Measurements from ENCODE around the gene BTBD17. TPM values are rescaled to one million over a fixed set of nuclear protein-coding genes. Genes with fewer than 3 reads are reported as not detected.

The BTBD17 gene
- polyA plus RNA-seq, 2 of the 4 experiments (the other 2 are of a cell fraction) = not detected

- Histone ChIP-seq H3K9me3 (no peaks in the 10 kb centered on the region), H3K4me3 (no peak overlapping the region), H3K4me1 (peaks cover 5% of the 10 kb centered on the region; the same call in 2 of the 3 replicates), H3K4me2 (no peak overlapping the region), H3K27ac (peak overlapping the region in 1 of 2 experiments; percentile 42; a peak in 2 of 6 replicates)
- TF ChIP-seq POLR2A (IDR thresholded peaks at IDR 0.05; ENCODE audit: low read length) (no peak), RFX5 (IDR thresholded peaks at IDR 0.05) (no peak), REST (IDR thresholded peaks at IDR 0.05) (no peak)
- ATAC-seq = peak; percentile 41 to 49; a peak in 5 of 6 replicates
- WGBS (ENCODE audit: missing lambda C conversion rate) = 87% methylated on average over 7 of the region's 7 CpGs
- FAIRE-seq = no peak
- peak in 1 of 2 experiments; percentile 27 for DNase-seq (ENCODE audit: low read depth in 1 of 2, low spot score in 1 of 2)
- ChIA-PET POLR2A (no interaction called here), CTCF (interaction anchor here (0.6 to 11.3 kb wide), 13 partner anchors 8 to 737 kb away, joined by 3 to 127 read pairs (median 3); partner anchors contain the start of genes BTBD17 and GPR142)
Observed at GRCh38 chr17:74394977-74395376, 33.3 kb upstream of the BTBD17 start.

GRCh38 chr17:74394275-74394950 is 32.7 kb upstream of the BTBD17 start:
- DNase-seq (ENCODE audit: low read depth in 1 of 2, low spot score in 1 of 2) (no peak), ATAC-seq (no peak; a peak in 1 of 6 replicates), FAIRE-seq (no peak)
- Histone ChIP-seq H3K4me2 (no peak overlapping the region), H3K4me3 (no peak overlapping the region), H3K9me3 (no peaks in the 10 kb centered on the region), H3K4me1 (peaks cover 5% of the 10 kb centered on the region; the same call in 2 of the 3 replicates), H3K27ac (peak overlapping the region in 1 of 2 experiments; percentile 42; a peak in 2 of 6 replicates)
- WGBS (ENCODE audit: missing lambda C conversion rate) = 93% methylated on average over 10 of the region's 12 CpGs
- ChIA-PET CTCF (interaction anchor here (0.7 to 11.3 kb wide), 14 partner anchors 9 to 99 kb away, joined by 3 to 127 read pairs (median 4); partner anchors contain the start of genes BTBD17 and GPR142), POLR2A (no interaction called here)
- TF ChIP-seq CHD2 (IDR thresholded peaks at IDR 0.05; ENCODE audit: low read length, partially characterized antibody) (no peak), MYC (IDR thresholded peaks at IDR 0.05; ENCODE audit: borderline replicate concordance, low read length) (no peak), MAX (IDR thresholded peaks at IDR 0.05) (no peak), FOSL2 (IDR thresholded peaks at IDR 0.05) (no peak), FOSL2 (CRISPR knock-in tag; IDR thresholded peaks at IDR 0.05) (no peak), CHD4 (IDR thresholded peaks at IDR 0.05; ENCODE audit: borderline replicate concordance) (no peak), NPAS2 (CRISPR knock-in tag; IDR thresholded peaks at IDR 0.05; ENCODE audit: borderline replicate concordance) (no peak)

GRCh38 chr17:74393346-74393942 is 31.8 kb upstream of the BTBD17 start:
- Histone ChIP-seq H3K4me2 (no peak overlapping the region), H3K4me1 (peaks cover 5% of the 10 kb centered on the region; the same call in 2 of the 3 replicates), H3K4me3 (no peak overlapping the region), H3K9me3 (no peaks in the 10 kb centered on the region), H3K27ac (0 out of 6 replicates have a peak overlapping the region, but pooled peaks of 1 of the 2 experiments have one; percentile 19)
- TF ChIP-seq TP53 (CRISPR knock-in tag; IDR thresholded peaks at IDR 0.05) (no peak), HOXA7 (CRISPR knock-in tag; IDR thresholded peaks at IDR 0.05) (no peak), SREBF2 (IDR thresholded peaks at IDR 0.05) (no peak), CBX2 (IDR thresholded peaks at IDR 0.05; ENCODE audit: borderline replicate concordance, low read depth) (no peak), RARB (CRISPR knock-in tag; IDR thresholded peaks at IDR 0.05) (no peak), ESRRA (IDR thresholded peaks at IDR 0.05; ENCODE audit: borderline replicate concordance, low read length) (no peak), CHD2 (IDR thresholded peaks at IDR 0.05; ENCODE audit: low read length, partially characterized antibody) (no peak), EHF (CRISPR knock-in tag; IDR thresholded peaks at IDR 0.05) (no peak)
- DNase-seq (ENCODE audit: low read depth in 1 of 2, low spot score in 1 of 2) (no peak), FAIRE-seq (no peak), ATAC-seq (no peak)
- ChIA-PET POLR2A (no interaction called here), CTCF (interaction anchor here (0.9 to 11.3 kb wide), 15 partner anchors 10 to 209 kb away, joined by 3 to 127 read pairs (median 4); partner anchors contain the start of gene GPR142)
- WGBS (ENCODE audit: missing lambda C conversion rate) = 72% methylated on average over 6 of the region's 6 CpGs

All from A549 (cell line).